ENCODE measurements around the gene ZMYM2.

ZMYM2 gene

GRCh38 chr13:20134732-20135131 is 176.2 kb downstream of the ZMYM2 start:
- DNase-seq (ENCODE audit: low spot score) = no peak

- DNase-seq (ENCODE audit: low spot score) = no peak
These were observed 178.5 kb downstream of the ZMYM2 start for GRCh38 chr13:20136781-20137703.

GRCh38 chr13:20137875-20138274 is 179.3 kb downstream of the ZMYM2 start:
- no peak for DNase-seq (ENCODE audit: low spot score)

GRCh38 chr13:20140487-20140886 is 182.0 kb downstream of the ZMYM2 start:
- no peak for DNase-seq (ENCODE audit: low spot score)
